ENCODE results near the gene MAX. TPM values are rescaled to one million over a fixed set of nuclear protein-coding genes. Genes with fewer than 3 reads are reported as not detected.
"Not testable (repeated sequence)": the region's sequence is repeated elsewhere in the genome, so short reads cannot be mapped to it uniquely, and the experiment has no call there.

MAX gene
- total and polyA plus RNA-seq, 2 of the 4 experiments (the other 2 are of a cell fraction) = 45.2 to 51.8 TPM

GRCh38 chr14:65031321-65031720 lies 71.0 kb downstream of the MAX start:
- peak; percentile 17; the same call in 1 of the 2 replicates for TF ChIP-seq CEBPB (IDR thresholded peaks at IDR 0.05; ENCODE audit: low read depth, low read length)
- BruUV-seq (replicated peaks); H3K27ac ChIP-seq (ENCODE audit: insufficient read depth, low read length); intact Hi-C loops (cut with micrococcal nuclease); H4K5ac ChIP-seq (ENCODE audit: low read depth, low read length); H2BK15ac ChIP-seq (ENCODE audit: low read depth, low read length); ATAC-seq (ENCODE audit: low read depth); H2BK120ac ChIP-seq (ENCODE audit: low read depth, low read length); H2AK9ac ChIP-seq (replicated peaks; ENCODE audit: low read depth, low read length, poor library complexity); H3K9ac ChIP-seq (ENCODE audit: low read depth, low read length); dilution Hi-C loops (cut with HindIII; ENCODE audit: low sequenced_read_pairs, unreplicated experiment); H3K4me3 ChIP-seq (ENCODE audit: insufficient read depth, low read depth, low read length); H2AK5ac ChIP-seq (ENCODE audit: low read depth, low read length); H3K14ac ChIP-seq (replicated peaks; ENCODE audit: low read depth, low read length); H2AFZ ChIP-seq (replicated peaks; ENCODE audit: low read length, poor library complexity); H4K8ac ChIP-seq (ENCODE audit: low read depth in 2 of 2, low read length in 2 of 2); H3K27me3 ChIP-seq (ENCODE audit: control insufficient read depth, insufficient read depth, low read length); H3K23ac ChIP-seq (ENCODE audit: low read depth, low read length); H3K4me1 ChIP-seq (ENCODE audit: control insufficient read depth, insufficient read depth, low read length); H3K4ac ChIP-seq (ENCODE audit: low read depth, low read length); H4K20me1 ChIP-seq (ENCODE audit: insufficient read depth, low read length); H2BK5ac ChIP-seq (ENCODE audit: low read depth, low read length, poor library complexity, severe bottlenecking); H3K9me1 ChIP-seq (ENCODE audit: insufficient read depth, low read length); DNase-seq; H4K91ac ChIP-seq (ENCODE audit: insufficient read depth, low read depth, low read length); in situ Hi-C loops (cut with MboI; ENCODE audit: low sequenced_read_pairs); POLR2A ChIA-PET (ENCODE audit: unreplicated experiment); H3K79me1 ChIP-seq (ENCODE audit: low read depth in 1 of 2, low read length in 2 of 2); H3K4me2 ChIP-seq (ENCODE audit: low read depth, low read length); H2BK20ac ChIP-seq (ENCODE audit: low read depth, low read length); H3K18ac ChIP-seq (ENCODE audit: low read depth, low read length); H3K9me3 ChIP-seq (ENCODE audit: control insufficient read depth, insufficient read depth, low read length); H3K56ac ChIP-seq (ENCODE audit: extremely low read depth, insufficient read depth, low read length): not testable (repeated sequence)
- CTCF ChIA-PET = interaction anchor here (0.6 to 2.6 kb wide), 2 partner anchors 11 to 43 kb away, joined by 3 to 8 read pairs; no protein-coding TSS in a partner anchor
- peaks cover 11% of the 10 kb centered on the region for H3K36me3 ChIP-seq (ENCODE audit: control insufficient read depth, insufficient read depth, low read length)
- 97% methylated on average over 6 of the region's 10 CpGs; no CpG with 5 or more reads in 1 of the 2 experiments for WGBS, 2 experiments (ENCODE audit: extremely low coverage in 2 of 2, insufficient read length in 1 of 2)

All from IMR-90 (cell line).